Amniotic epithelial cell (primary cell): ENCODE data around the gene CAMK4.

Source experiments
- DNase-seq: peaks from one replicate; pipeline ENCODE4 v3.0.0-alpha.2; 2010; ENCODE audit warnings: low read depth

Gene CAMK4

DNA sequence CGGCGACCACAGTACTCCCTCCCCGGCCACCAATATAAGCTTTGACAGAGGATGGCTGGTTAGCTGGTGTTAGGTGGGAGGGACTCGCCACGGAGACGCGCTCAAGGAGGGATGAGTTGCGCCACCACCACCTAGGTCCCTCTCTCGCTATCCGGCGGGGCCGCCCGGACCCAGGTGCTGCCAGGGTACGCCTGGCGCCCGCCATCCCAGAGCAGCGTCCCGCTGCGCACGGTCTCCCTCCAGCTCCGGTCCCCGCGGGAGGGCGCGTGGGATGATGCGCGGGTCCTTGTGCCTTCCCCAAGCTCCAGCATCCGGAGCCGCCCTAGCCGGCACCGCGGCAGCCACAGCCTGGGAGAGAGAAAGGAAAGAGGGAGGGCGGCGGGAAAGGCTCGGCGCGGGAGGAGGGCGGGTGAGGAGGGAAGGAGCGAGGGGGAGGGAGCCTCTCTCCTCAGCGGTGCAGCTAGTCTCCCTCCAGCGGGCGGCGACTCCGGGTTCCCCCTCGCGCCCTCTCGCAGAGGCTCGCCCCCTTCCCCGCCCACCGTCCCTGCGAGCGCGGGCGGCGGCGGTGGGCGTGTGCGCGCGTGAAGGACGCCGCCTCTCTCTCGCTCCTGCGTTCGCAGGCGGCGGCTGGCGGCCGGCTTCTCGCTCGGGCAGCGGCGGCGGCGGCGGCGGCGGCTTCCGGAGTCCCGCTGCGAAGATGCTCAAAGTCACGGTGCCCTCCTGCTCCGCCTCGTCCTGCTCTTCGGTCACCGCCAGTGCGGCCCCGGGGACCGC is at the start of gene CAMK4:
TSS of gene CAMK4 (plus strand) at position 598 of the 774 bp plus-strand sequence. CDS start at position 698, 100 bp downstream.
- DNase-seq: peak; percentile 70

- DNase-seq: no peak
These were observed 41.1 kb upstream of the CAMK4 start for GRCh38 chr5:111183064-111183463.

DNA sequence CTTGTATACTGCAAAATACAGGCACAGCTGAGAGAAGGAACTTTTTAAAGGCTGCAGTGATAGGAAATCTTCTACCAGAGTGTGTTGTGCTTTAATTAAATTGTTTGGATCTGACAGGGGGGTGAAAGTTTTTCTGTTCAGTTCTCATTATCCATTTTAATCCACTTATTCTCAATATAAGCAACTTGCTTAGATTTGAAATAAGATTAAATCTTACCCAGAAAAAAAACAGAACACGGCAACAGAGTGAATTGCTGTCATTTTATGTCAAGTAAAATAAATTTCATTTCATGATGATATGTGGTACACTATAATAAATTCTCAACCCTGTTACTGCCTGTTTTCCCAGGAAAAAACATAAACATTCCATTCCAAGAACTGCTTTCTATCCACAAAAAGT is 37.1 kb upstream of the CAMK4 start:
- no peak for DNase-seq

- DNase-seq: no peak
These were observed 30.1 kb upstream of the CAMK4 start for GRCh38 chr5:111194053-111194452.

DNA sequence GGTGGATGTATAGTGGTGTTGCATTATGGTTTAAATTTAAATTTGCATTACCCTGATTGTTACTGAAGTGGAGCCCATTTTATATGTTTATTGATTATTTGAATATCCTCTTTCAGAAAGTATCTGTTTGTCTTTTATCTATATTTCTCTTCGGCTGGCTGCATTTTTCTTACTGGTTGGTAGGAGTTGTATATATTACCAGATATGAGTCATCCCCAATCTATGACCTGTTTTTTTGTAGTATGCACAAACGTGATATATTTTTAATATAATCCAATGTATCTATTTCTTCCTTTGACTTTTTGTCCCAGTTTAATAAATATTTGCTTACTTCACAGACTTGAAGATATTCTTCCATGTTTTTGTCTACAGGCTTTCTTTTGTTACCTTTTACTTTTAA is 29.3 kb upstream of the CAMK4 start:
- DNase-seq: no peak

- peak; percentile 11 for DNase-seq
These were observed 26.7 kb upstream of the CAMK4 start for GRCh38 chr5:111197523-111197922.

DNA sequence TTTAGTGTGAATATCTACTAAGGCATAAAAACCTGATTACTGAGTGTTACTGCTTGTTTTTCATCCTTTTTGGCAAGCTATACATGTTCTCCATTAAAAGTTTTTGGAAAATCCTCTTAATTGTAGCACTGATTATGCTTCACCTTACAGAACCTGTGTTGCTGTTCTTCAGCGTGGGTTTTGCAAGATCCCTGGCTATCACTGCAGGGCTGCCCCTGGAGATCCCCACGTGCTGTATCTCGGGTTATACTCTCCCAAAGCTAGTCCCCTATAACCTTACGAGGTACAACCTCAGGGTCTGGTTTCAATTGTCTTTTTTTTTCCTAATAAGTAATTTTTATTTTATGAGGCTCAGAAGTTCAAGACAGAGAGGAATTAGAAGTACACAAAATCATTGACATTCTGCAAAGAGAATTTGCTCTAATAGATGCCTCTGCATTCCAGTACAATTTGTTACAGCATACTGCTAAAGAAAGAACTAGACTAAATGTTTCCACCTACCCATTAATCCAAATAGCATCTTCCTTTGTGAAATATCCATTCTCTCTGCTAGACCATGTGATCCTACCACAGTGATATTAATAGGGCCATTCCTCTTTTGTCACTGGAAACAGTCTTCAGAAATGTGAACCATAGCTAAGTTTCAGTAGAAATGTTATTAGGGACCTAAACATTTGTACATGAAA is 25.8 kb upstream of the CAMK4 start:
- DNase-seq: no peak

DNA sequence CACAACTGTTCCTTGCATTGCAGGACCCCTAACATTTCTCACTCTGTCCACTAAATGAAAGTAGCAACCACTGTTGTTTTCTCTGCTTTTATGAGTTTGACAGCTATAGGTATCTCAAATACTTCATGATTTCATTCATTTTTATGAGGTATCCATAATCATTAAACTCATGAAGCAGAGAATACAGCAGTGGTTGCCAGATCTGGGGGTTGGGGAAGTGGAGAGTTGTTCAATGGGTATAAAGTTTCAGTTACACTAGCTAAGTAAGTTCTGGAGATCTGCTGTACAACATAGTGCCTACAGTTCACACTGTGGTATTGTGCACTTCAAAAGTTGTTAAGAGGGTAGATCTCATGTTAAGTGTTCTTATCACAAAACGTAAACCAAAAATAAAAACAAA is 23.4 kb upstream of the CAMK4 start:
- DNase-seq: no peak

GRCh38 chr5:111201705-111202104 is 22.5 kb upstream of the CAMK4 start:
- no peak for DNase-seq

GRCh38 chr5:111211341-111211740 is 12.8 kb upstream of the CAMK4 start:
- DNase-seq: no peak

GRCh38 chr5:111214052-111214742 is 10.0 kb upstream of the CAMK4 start:
- DNase-seq: no peak

DNA sequence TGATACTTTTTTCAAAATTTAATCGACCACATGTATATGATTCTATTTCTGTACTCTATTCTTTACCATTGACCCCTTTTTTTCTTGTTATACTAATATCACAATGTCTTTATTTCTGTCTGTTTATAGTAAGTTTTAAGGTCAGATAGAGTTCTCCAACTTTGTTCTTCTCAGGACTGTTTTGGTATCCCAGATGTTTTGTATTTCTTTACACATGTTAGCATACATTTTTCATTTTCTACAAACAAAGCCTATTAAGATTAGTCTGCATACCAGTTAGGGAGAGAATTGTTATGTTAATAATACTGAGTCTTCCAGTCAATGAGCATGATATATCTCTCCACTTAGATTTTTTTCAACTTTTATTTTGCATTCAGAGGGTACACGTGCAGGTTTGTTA is 8.2 kb upstream of the CAMK4 start:
- DNase-seq: no peak

DNA sequence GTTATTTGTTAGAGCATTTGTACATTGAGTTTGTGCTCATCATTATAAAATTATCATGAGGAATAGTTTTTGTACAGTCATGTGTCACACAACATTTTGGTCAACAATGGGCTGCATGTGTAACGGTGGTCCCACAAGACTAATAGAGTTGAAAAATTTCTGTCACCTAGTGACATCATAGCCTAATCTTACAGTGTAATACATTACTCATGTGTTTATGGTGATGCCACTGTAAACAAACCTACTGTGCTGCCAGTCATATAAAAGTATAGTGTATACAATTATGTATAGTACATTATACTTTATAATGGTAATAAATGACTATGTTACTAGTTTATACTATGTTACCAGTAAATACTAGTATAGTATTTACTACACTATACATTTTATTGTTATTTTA is 3.0 kb upstream of the CAMK4 start:
- DNase-seq: no peak

DNA sequence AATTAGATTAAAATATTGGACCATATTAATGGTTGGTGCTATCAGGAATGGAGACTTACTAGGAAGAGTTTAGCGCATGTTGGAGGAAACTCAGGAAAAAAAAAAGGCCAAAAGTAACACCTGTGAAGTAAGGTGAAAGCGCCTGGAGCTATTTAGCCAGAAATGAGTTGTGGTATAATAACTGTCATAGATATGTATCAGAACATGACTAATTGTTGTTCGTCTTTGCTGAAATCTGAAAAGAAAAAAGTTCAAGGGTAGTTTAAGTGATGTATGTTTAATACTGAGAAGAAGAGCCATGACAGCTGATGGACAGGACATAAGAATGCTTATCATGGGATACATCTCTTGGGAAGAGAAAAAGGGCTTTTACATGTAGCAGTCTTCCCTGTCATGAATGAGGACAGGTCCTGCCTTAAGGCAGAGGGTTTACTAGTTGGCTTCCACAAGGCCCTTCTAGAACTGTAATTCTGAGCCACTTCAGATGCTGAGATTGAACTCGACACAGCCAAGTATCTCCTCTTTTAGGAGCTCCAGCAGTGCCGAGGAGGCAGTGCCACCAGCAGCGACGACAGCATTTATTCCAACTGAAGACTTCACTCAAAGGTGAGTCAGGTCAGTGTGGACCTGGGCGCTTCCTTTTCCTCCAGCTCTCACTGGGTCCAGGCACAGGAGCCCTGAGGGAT is 940 bp upstream of the CAMK4 start:
- no peak for DNase-seq

DNA sequence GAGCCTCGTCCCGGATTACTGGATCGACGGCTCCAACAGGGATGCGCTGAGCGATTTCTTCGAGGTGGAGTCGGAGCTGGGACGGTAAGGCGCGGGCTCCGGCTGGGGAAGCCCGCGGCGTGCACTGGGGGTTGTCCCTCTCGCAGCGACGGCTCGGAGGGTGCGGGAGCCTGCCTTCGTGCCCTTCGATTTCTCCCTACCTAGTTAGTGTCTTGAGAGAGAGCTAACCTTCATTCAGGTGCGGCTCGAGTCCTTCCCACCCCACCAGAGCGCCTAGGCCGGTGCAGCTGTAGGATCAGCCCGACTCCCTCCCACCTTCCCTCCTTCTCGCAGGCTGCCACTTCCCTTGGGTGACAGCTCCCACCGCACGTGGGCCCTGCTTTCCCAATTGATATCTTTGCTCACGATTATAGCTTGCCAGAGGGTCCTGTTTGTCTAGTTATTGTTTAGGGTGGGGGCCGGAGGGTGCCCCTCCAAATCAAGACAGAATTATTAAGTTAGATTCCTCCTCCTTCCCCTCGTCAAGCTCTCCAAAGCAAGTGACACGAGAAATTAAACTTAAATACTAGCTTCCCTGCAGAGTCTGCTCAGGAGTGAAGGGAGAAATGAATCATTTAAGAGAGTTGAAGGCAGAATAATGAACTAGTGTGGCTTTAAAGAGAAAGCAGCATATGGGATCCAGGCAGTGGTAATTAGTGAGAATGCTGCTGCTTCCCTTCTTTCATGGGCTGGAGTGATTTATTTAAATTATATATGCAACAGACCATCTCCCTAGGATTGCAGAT is 569 bp downstream of the CAMK4 start:
- DNase-seq: no peak

- no peak for DNase-seq
These were observed 1.7 kb downstream of the CAMK4 start for GRCh38 chr5:111225926-111226325.

GRCh38 chr5:111226556-111226955 is 2.4 kb downstream of the CAMK4 start:
- no peak for DNase-seq

DNA sequence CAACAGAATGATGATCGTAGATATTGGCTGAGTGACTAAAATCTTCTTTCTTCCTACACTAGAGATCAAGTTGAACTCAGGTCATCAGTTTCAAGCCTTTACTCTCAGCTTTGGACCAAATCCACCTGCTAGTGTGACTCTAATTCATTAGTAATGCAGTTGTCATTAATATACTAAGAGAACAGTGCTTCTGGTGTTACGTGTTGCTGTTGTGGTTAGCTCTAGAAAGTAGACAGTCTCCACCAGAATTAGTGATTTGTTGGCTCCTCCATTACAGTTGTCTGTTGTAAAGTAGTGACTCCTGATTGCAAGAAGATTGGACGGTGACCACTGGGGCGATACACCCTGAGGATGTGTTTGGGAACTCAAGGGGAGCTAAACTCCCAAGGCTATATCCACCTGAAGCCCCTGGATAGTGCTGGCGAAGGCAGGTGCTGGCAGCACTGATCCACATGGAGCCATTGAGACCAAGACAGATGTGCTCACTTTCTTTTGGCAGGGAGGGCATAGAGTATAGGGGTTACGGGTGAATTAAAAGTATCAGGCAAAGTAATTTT is 3.1 kb downstream of the CAMK4 start:
- no peak for DNase-seq

GRCh38 chr5:111227801-111228200 is 3.6 kb downstream of the CAMK4 start:
- no peak for DNase-seq

DNA sequence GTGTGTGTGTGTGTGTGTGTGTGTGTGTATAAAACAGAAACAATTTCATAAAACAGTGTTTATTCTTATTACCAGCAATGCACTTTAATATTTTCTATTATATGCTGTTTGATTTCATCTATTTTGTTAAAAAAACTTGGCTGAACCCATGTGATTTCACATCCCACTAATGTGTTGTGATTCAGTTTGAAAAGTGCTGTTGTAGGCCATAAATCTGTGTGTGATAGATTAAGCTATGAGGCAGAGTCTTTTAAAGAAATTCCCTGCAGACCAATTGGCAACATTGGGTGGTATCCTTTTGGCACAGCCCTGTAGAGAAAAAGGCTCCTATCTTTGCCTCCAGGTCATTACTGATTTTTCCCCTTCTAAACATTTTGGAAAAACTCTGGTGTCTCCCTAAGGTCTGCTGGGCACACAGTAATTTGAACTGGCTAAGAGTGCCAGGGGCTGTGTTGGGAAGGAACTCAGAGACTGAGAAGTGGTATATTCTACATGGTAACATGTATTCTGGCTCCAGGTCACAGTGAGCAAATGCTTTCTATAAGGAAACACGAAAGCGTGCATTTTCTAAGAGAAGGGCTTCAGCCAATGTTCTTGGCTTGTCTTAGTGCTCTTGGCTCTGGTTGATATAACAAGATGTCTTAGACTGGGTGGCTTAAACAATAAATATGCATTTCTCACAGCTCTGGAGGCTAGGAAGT is 4.5 kb downstream of the CAMK4 start:
- DNase-seq: no peak
